T follicular helper cell (primary cell): ENCODE data around the gene CCL16.
"Not testable (repeated sequence)": the region's sequence is repeated elsewhere in the genome, so short reads cannot be mapped to it uniquely, and the experiment has no call there.

Source experiments
- DNase-seq: peaks from one replicate; pipeline ENCODE4 v3.0.0-alpha.2; 2020; ENCODE audit warnings: low read depth

CCL16 gene

GRCh38 chr17:35938492-35938891 is 42.8 kb downstream of the CCL16 start:
- not testable (repeated sequence) for DNase-seq

DNA sequence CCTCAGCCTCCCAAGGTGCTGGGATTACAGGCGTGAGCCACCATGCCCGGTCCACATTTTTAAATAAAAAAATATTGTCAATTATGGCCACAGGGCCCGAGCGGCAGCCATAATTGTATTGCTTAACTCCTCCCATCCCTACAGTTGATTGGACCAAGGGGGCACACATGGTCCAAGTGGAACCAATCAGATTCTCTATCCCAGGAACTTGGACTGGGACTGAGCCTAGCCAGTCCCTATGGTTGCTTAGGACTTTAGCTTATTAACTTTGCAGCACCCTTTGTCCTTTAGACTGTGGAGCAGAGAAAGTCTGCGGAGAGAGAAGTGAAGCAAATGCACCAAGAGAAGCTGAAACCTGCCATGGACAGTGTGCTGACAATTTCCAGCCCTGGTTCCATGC is 45.2 kb downstream of the CCL16 start:
- DNase-seq, result no peak

DNA sequence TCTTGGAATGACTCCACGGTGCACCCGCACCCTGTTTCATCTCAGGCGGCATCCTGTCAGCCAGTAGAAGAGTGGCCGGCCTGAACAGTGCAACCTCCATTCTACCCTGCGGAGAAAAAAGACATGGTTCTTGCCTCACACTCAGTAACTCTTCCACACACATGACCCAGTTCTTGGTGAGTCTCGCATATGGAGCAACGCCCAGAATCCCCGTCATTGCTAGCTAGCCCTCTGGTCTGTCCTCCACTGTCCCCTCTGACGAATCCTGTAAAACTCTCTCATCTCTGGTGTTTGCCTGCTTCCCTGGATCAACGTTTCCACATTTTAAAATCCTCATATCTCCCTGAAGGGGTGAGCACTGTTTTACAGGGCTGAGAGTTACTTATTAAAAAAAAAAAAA is 46.5 kb downstream of the CCL16 start:
- DNase-seq, result no peak

- DNase-seq, result no peak
Measured at GRCh38 chr17:35932586-35932985, 48.7 kb downstream of the CCL16 start.

- no peak for DNase-seq
Measured at GRCh38 chr17:35931794-35932425, 49.4 kb downstream of the CCL16 start.

GRCh38 chr17:35930211-35931065 is 50.9 kb downstream of the CCL16 start, which contains the start of gene RDM1:
RDM1 (minus strand) TSS chr17:35930773; CDS start chr17:35930727, 46 bp downstream.
- DNase-seq, result peak; percentile 47

DNA sequence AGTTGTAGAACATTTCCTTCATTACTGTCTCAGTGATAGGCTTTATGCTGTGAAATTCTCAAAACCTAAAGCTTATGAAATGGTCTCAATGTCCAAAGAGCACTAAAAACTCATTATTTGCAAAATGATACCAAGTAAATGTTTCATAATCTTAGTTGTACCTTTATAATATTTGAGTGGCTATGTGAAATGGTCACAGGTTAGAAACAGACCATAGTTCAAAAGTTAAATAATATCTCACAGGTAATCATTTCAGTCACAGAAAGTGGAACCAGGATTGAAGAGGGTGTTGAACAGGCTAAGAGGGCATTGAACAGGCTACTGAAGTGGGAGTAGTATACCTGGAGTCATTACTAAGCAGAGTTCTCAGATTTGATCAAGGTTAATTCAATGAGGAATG is 53.6 kb downstream of the CCL16 start:
- DNase-seq, result no peak
